ENCODE data around the gene GABRE.

The GABRE gene, protein sequence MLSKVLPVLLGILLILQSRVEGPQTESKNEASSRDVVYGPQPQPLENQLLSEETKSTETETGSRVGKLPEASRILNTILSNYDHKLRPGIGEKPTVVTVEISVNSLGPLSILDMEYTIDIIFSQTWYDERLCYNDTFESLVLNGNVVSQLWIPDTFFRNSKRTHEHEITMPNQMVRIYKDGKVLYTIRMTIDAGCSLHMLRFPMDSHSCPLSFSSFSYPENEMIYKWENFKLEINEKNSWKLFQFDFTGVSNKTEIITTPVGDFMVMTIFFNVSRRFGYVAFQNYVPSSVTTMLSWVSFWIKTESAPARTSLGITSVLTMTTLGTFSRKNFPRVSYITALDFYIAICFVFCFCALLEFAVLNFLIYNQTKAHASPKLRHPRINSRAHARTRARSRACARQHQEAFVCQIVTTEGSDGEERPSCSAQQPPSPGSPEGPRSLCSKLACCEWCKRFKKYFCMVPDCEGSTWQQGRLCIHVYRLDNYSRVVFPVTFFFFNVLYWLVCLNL

GRCh38 chrX:151974336-151975227 lies at the start of gene GABRE:
Gene GABRE (minus strand): TSS chrX:151974676. CDS start chrX:151974625, 51 bp downstream.
- no peak for DNase-seq

GRCh38 chrX:152020888-152021287 lies 46.4 kb upstream of the GABRE start:
- no peak for DNase-seq

GRCh38 chrX:151999813-152000212 lies 25.3 kb upstream of the GABRE start:
- no peak for DNase-seq

- no peak for DNase-seq
These were observed 23.1 kb upstream of the GABRE start for GRCh38 chrX:151997539-151997938.

DNA sequence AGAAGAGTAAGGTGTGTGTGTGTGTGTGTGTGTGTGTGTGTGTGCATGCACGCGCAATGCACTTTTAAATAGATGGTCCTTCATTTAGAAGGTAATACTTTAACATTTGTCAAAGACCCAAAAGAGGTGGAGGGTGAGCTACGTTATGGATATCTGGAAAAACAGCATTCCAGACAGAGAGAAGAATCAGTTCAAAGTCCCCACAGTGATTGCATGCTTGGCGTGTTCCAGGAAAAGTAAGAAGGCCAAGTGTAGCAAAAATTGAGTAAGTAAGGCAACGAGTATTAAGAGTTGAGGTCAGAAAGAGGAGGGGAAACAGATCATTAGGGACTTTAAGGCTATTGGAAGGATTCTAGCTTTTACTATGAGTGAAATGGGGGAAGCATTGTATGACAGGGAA lies 21.9 kb upstream of the GABRE start:
- no peak for DNase-seq

DNA sequence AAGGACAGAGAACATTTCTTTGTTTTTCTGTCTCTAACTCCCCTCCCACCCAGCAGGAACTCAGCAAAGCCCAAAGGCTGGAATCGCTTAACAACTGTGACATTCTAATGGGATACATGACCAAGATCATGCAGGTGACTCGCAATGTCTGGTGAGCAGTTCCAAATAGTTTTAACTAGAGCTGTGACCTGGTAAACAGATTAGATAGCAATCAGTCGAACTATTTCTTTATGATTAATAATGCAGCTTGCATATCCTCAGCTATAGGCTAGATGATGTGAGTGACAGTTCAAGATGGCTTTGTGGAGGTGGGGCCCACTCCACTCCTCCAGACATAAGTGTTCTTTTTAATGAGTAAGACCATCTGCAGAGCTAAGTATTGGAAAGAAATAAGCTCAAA lies 20.0 kb upstream of the GABRE start:
- DNase-seq = no peak

DNA sequence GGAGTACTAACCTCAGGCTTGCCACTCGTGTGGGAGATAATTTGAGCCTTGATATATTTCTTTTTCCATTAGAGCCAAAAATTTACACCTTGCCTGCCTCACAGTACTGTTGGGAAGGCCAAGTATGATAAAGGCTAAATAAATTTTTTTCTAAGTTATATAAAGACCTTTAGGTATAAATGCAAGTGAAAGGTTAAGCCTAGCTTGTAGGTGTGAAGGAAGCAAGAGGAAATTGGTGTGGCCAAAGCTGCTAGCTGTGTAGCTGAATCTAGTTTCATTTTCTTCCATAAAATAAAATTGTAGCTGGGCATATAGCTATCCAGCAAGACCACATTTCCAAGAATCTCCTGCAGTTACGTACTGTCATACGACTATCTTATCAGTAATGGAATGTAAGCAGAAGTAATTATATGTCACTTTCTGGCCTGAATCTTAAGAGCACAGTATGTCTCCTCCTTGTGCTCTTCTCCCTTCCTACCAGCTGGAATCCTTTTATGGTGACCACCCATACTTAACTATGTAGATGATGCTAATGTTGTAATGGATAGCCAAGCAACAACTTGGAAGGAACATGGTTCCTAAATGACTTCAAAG lies 14.3 kb upstream of the GABRE start:
- DNase-seq = no peak

- no peak for DNase-seq
These were observed 12.6 kb upstream of the GABRE start for GRCh38 chrX:151987108-151987507.

DNA sequence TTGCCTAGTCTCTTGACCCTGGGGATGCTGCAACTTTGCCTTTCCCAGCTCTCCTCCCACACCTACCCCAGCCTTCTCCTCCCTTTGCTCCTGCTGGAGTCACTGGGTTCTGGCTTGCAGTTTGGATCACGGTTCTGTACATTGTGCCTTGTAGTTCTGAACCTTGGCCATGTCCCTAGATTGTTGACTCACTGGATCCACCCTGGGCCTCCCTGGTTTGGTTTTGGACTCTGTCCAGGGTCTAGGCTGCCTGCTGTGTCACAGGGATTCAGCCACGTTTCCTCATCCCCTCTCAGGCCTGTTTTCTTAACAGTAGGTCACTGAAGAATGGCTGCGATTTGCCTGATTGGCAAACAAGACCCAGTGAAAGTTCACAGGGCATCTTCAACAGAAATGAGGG lies 11.5 kb upstream of the GABRE start:
- no peak for DNase-seq

- no peak for DNase-seq
These were observed 11.1 kb upstream of the GABRE start for GRCh38 chrX:151985531-151985930.

DNA sequence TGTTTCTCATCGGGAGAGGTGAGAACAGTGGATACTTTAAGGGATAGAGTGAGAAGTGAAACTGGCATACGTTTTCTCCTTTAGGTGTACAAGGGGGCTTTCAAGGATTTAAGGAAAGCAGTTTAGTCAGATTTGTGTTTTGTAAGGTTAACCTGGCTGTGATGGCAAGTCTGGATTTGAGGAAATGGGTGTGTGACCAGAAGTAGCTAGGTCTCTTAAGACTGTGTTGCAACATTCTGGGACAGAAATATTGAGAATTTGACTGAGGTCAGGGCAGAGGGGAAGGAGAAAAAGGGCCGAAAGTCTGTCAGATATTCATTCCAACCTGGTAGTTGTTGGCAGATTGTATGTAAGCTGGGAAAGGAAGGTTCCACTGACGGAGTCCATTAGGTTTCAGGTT lies 10.4 kb upstream of the GABRE start:
- no peak for DNase-seq

DNA sequence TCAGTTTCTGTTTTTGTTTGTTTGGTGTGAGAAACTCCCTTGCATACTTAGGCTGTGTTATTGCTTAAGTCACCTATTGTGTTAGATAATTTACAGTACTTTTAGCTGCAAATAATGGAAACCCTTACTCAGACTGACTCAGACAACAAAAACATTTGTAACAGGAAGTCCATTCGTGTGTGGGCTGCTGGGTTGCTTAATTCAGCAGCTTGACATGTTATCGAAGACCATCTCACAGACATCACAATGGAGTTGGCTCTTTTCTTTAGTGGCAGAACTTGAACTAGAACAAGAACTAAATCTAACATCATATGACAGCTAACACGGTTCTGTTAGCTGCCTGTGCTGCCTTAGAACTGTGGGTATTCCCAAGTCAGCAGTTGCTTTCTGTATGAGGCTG lies 9.9 kb upstream of the GABRE start:
- peak; percentile 15 to 55 (median 30) for DNase-seq

DNA sequence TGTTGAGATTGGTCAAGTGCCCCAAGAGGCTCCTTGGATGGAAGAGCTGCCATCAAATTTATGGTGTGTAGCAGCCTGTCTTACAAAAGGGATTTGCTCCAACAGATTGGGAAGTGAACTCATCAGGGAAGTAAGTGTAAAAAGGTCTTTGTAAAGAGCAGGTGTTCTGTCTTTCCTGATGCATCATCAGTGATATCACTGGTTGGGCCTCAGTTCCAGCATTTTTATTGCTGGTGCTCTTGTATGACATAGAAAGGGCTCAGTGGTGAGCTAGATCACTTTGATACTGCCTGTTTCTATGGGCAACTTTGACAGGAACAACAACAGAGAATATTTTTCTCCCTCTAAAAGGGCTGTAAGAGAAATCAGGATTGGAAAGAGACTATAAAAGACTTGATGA lies 8.7 kb upstream of the GABRE start:
- DNase-seq = no peak

DNA sequence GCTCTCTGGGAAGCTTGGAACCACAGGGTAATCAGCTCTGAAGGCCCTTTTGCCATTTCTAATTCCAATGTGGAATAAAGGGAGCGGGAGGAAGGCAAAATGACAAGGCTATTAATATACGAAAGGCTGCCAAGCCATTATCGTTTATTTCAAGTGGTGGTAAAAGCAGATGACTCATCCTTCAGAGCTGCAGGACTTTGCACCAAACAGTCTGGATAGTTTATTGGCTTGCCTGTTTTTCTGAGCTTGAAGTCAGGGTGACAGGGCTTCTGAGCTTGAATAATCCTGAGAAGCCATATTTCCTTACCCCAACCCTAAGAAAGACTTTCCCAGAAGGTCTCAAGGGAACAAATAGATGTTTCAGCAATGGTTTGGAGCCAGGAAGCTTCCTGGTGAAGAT lies 7.7 kb upstream of the GABRE start:
- DNase-seq = no peak

DNA sequence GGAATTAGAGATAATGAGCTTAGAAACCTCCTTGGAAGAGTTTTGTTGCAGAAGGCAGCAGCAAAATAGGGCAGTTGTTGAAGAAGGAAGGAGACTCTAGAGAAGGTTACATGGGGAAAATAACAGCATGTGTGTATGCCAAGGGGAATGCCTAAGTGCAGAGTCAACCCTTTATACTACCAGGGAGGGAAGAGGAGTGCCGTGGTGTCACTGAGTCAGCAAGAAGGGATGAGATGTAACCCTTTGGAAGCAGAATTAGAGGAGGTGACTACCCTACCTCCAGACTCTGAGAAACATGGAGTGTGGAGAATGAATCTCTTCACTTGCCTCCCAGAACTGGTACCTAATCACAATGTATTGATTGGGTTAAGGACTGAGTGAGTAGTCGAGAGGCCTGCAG lies 6.7 kb upstream of the GABRE start:
- DNase-seq = no peak

DNA sequence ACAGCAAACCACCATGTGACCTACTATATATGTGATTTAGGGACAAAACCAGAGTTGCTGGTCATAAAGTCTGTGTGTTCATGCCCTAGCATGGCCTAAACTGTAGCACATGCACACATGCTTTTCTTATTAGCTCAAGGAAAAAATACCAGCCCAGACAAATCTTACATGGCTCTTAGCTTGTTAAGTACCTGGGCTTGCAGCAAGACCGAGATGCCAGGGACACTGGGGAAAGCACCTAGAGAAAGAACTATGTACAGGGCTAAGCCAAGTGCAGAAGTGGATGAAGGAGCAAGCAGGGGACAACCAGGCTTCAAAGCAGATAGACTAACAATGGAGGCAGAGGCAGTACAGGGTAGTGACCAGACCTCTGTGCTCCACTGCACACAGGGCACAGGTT lies 3.4 kb upstream of the GABRE start:
- DNase-seq = no peak

- DNase-seq = no peak
These were observed 2.5 kb upstream of the GABRE start for GRCh38 chrX:151977009-151977408.

- no peak for DNase-seq
These were observed 1.3 kb upstream of the GABRE start for GRCh38 chrX:151975736-151976275.

GRCh38 chrX:151975228-151975593 lies 735 bp upstream of the GABRE start:
- DNase-seq = no peak

- DNase-seq = no peak
These were observed 583 bp downstream of the GABRE start for GRCh38 chrX:151973851-151974335.

DNA sequence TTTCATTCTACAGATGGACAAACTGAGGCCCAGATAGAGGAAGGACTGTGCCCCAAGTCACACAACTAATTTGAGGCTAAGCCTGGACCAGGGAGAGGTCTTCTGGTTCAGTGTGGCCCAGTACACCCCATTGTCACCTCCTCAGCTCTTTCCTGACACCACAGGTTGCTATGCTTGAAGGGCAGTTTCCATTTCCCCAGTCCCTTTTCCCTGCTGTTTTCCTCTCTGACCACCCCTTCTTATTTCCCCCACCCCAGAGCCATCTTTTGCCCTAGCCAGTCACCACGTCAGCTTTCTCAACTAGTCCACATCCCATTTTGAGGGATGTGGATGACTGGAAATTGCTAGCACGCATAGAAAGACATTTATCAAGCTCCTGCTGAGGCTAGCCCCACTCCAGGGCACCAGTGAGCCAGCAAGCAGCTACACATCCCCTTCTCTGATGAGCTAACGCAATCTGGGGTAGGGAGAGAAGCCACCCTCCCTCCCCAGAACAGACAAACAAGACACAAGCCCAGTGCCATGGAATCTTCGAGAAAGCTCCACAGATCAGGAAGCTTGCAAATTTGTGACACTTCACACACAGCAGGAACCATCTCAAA lies 1.3 kb downstream of the GABRE start:
- DNase-seq = no peak

DNA sequence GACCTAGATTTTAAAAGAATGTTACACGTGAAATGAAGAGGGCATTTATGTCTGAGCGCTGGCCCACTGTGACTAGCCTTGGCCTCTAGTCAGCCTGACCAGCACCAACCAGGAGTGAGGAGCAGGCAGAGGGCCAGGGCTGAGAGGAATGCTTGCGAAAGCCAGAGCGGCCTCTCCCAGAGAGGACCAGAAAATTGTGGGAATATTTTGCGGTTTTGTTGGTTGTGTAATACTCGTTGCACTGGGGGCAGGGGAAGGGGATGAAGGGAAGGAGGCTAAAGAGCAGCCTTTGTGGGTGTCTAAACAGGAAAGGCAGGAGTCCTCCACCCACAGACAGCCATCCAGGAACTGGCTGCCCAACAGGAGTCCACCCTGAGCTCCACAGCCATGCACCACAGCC lies 3.8 kb downstream of the GABRE start:
- DNase-seq = no peak

DNA sequence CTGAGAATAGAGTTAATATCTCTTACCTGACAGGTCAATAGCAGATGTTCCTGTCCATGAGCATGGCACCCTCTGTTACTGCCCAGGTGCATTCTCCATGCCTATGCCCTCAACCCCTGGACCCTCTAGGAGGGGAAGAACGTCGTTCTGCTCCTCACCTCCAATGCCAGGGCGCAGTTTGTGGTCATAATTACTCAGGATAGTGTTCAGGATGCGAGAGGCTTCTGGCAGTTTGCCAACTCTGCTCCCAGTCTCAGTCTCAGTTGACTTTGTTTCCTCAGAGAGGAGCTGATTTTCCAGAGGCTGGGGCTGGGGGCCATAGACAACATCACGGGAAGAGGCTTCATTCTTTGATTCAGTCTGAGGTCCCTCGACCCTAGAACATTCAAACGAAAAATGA lies 4.4 kb downstream of the GABRE start:
- DNase-seq = no peak

Measured in suppressor macrophage treated with lipopolysaccharide for 1 hour (primary cell).